SK-N-MC (cell line): ENCODE data around the gene SBF2.

Experiments
- EZH2 ChIP-seq: fragments of 200-600 bp; sonication (generic); IDR thresholded peaks from one replicate; pipeline ENCODE4 v1.6.1; 2017; ENCODE audit warnings: antibody characterized with exemption
- FOXP2 ChIP-seq: optimal IDR thresholded peaks from 2 replicates; pipeline ENCODE3; 2011; ENCODE audit warnings: mild to moderate bottlenecking, moderate library complexity; ENCODE audit not compliant: insufficient read depth; ENCODE audit errors: extremely low read length, control extremely low read depth
- POLR2AphosphoS5 ChIP-seq: IDR thresholded peaks from 2 replicates; pipeline ENCODE4 v1.6.1; 2012; ENCODE audit warnings: mild to moderate bottlenecking, low read depth, low read length, borderline replicate concordance

GRCh38 chr11:10288881-10289764 lies 4.9 kb downstream of the SBF2 start:
- TF ChIP-seq POLR2AphosphoS5 = no peak
- TF ChIP-seq EZH2 = no peak
- no peak for TF ChIP-seq FOXP2
